Esophagus muscularis mucosa (tissue), 4 donors: Measurements from ENCODE around the gene JAKMIP1. TPM values are rescaled to one million over a fixed set of nuclear protein-coding genes. Genes with fewer than 3 reads are reported as not detected.

ENCODE experiments used
- DNase-seq: peaks from one replicate; pipeline ENCODE4 v3.0.0-alpha.2; 2017; ENCODE audit errors: extremely low spot score
- H3K27ac ChIP-seq, 4 donors: fragments of 200-600 bp; sonication (generic); replicated peaks in 1 of 4; 1 replicate in 3 of 4; 2 replicates in 1 of 4; pipeline ENCODE4 v1.5.1; 2016 to 2019; ENCODE audit warnings: mild to moderate bottlenecking in 1 of 4
- H3K27me3 ChIP-seq, 4 donors: fragments of 200-600 bp; sonication (generic); one replicate each; pipeline versions ENCODE4 v1.5.1 to v1.6.0; 2016 to 2019
- H3K36me3 ChIP-seq, 4 donors: fragments of 200-600 bp; sonication (generic); one replicate each; pipeline ENCODE4 v1.5.1; 2016 to 2019
- H3K4me1 ChIP-seq, 4 donors: fragments of 200-600 bp; sonication (generic); one replicate each; pipeline ENCODE4 v1.5.1; 2016 to 2019
- H3K4me3 ChIP-seq, 4 donors: fragments of 200-600 bp; sonication (generic); 1 replicate in 2 of 4; 2 replicates in 2 of 4; pipeline ENCODE4 v1.5.1; 2016 to 2019; ENCODE audit warnings: mild to moderate bottlenecking in 4 of 4, moderate library complexity in 1 of 4
- H3K9me3 ChIP-seq, 4 donors: fragments of 200-600 bp; sonication (generic); 1 replicate in 3 of 4; 2 replicates in 1 of 4; pipeline ENCODE4 v1.5.1; 2016 to 2019
- EP300 ChIP-seq: sonication (generic); formaldehyde crosslinking; IDR thresholded peaks from one replicate; pipeline ENCODE4 v1.6.1; 2017; ENCODE audit warnings: antibody characterized with exemption
- POLR2A ChIP-seq: fragments of 450-650 bp; IDR thresholded peaks from one replicate; pipeline ENCODE4 v1.6.1; 2017; ENCODE audit warnings: antibody characterized with exemption, moderate library complexity, mild to moderate bottlenecking, low read depth
- POLR2AphosphoS5 ChIP-seq, 2 donors: sonication (generic); formaldehyde crosslinking; IDR thresholded peaks; one replicate each; pipeline ENCODE4 v1.6.1; 2017; ENCODE audit warnings: antibody characterized with exemption in 2 of 2
- WGBS: methylation state at CpG from one replicate; pipeline ENCODE4 v1.1.5; 2018; 5-methylcytosine and 5-hydroxymethylcytosine counted together
- intact Hi-C: fragments of 100-400 bp; cut with DNase I; formaldehyde crosslinking; loops from one replicate; pipeline ENCODE4 v1.15.1; 2023
- total RNA-seq, 4 donors: library from RNA; depleted of rRNA; stranded (reverse); fragments of >200 nt; gene quantifications; one replicate each; pipeline versions ENCODE4 v1.1.0 to v1.2.1, GENCODE V29; 2016
- TF ChIP-seq, protein P1 (sequence below), 3 experiments: fragments of 200-600 bp in 2 of 3; fragments of 450-650 bp in 1 of 3; sonication (generic) in 2 of 3; IDR thresholded peaks; one replicate each; pipeline ENCODE4 v1.5.1; 2017 to 2019; ENCODE audit warnings: antibody characterized with exemption in 3 of 3, mild to moderate bottlenecking in 2 of 3, moderate library complexity in 1 of 3

The JAKMIP1 gene
- total RNA-seq, 4 donors from 2014 or later, result 0.57 to 2.8 (median 0.91) TPM

DNA sequence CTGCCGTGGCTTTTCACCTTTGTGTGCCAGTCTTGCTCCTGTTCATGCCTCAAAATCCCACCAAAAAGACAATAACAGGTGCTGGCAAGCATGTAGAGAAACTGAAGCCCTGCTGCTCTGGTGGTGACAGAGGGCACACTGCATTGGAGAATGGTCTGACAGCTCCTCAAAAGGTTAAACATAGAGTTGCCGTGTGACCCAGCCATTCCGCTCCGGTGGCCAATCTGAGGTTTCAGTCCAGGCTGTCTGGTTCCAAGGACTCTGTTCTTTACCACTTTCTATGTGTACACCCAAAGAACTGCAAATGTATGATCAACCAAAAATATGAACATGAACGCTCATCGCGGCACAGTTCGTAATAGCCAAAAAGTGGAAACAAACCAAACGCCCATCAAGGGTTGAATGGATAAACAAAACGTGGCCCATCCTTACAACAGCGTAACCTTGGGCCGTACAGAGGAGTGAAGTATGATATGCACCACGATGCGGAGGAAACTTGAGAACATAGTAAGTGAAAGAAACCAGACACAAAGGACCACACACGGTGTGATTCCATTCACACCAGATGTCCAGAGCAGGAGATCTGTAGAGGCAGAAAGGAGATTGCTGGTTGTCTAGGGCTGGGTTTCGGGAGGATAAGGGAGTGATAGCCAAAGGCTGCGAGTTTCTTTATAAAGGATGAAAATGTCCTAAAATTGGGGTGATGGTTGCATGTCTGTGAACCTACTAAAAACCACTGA lies 35.7 kb upstream of the JAKMIP1 start:
- 31% methylated on average over 17 of the region's 17 CpGs for WGBS
- intact Hi-C loops, result no loop called here
- H3K4me3 ChIP-seq, result no peak overlapping the region
- H3K27me3 ChIP-seq, result peaks cover 0 to 32% (median 0%) of the 10 kb centered on the region in 4 donors
- no peak for TF ChIP-seq POLR2AphosphoS5 (IDR thresholded peaks at IDR 0.05)
- no peak for TF ChIP-seq EP300
- H3K36me3 ChIP-seq, result no peaks in the 10 kb centered on the region
- H3K9me3 ChIP-seq, result no peaks in the 10 kb centered on the region
- H3K27ac ChIP-seq, result no peak overlapping the region
- DNase-seq, result no peak
- no peaks in the 10 kb centered on the region for H3K4me1 ChIP-seq

DNA sequence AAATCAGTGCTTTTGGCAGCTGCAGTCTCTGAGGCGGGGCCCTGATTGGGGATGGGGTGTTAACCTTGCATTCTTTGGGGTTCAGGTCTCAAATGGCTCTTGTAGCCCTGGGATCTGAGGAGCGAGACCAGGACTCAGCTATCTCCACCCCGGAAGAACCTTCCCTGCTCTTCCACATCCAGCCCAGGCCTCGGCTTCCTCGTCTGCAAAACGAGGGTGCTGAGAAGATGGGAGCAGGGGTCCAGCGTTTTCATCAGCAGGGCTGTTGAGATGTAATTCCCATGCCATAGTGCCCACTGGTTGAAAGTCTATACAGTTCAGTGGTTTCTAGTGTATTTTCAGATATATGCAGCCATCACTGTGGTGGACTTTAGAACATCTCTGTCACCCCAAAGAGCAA lies 34.7 kb upstream of the JAKMIP1 start:
- no peak for DNase-seq
- 93% methylated on average over 6 of the region's 7 CpGs for WGBS
- Histone ChIP-seq H3K4me3 (no peak overlapping the region), H3K27me3 (peaks cover 0 to 24% (median 0%) of the 10 kb centered on the region in 4 donors), H3K9me3 (no peaks in the 10 kb centered on the region), H3K4me1 (no peaks in the 10 kb centered on the region), H3K27ac (no peak overlapping the region), H3K36me3 (no peaks in the 10 kb centered on the region)
- intact Hi-C loops, result no loop called here
- TF ChIP-seq POLR2A (no peak), EP300 (no peak), POLR2AphosphoS5 (IDR thresholded peaks at IDR 0.05) (no peak)
- TF ChIP-seq, protein P1, sequence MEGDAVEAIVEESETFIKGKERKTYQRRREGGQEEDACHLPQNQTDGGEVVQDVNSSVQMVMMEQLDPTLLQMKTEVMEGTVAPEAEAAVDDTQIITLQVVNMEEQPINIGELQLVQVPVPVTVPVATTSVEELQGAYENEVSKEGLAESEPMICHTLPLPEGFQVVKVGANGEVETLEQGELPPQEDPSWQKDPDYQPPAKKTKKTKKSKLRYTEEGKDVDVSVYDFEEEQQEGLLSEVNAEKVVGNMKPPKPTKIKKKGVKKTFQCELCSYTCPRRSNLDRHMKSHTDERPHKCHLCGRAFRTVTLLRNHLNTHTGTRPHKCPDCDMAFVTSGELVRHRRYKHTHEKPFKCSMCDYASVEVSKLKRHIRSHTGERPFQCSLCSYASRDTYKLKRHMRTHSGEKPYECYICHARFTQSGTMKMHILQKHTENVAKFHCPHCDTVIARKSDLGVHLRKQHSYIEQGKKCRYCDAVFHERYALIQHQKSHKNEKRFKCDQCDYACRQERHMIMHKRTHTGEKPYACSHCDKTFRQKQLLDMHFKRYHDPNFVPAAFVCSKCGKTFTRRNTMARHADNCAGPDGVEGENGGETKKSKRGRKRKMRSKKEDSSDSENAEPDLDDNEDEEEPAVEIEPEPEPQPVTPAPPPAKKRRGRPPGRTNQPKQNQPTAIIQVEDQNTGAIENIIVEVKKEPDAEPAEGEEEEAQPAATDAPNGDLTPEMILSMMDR (IDR thresholded peaks at IDR 0.05), result no peak

DNA sequence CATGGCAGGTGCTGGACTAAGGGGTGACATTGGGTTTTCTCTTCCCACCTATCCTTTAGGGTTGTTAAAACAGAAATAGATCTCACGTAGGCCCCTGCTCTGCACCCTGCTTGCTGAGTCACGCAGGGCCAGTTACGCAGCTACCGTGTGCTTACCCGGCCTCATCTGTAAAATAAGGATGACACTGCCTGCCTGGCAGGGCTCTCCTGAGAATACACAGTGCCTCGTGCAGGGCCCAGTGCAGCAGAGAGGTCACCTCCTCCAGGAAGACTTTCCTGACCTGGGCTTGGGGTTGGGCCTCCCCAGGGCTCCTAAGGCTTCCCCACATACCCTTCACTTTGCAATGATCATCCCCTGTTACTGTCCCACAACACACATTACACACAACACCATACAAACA lies 33.6 kb upstream of the JAKMIP1 start:
- Histone ChIP-seq H3K36me3 (no peaks in the 10 kb centered on the region), H3K4me1 (no peaks in the 10 kb centered on the region), H3K4me3 (no peak overlapping the region), H3K27ac (no peak overlapping the region), H3K27me3 (peaks cover 0 to 28% (median 0%) of the 10 kb centered on the region in 4 donors), H3K9me3 (no peaks in the 10 kb centered on the region)
- TF ChIP-seq POLR2AphosphoS5 (IDR thresholded peaks at IDR 0.05), result no peak
- no peak for TF ChIP-seq POLR2A
- TF ChIP-seq EP300, result no peak
- TF ChIP-seq, protein P1 (IDR thresholded peaks at IDR 0.05), result no peak
- 87% methylated on average over 6 of the region's 6 CpGs for WGBS
- intact Hi-C loops, result no loop called here
- no peak for DNase-seq

DNA sequence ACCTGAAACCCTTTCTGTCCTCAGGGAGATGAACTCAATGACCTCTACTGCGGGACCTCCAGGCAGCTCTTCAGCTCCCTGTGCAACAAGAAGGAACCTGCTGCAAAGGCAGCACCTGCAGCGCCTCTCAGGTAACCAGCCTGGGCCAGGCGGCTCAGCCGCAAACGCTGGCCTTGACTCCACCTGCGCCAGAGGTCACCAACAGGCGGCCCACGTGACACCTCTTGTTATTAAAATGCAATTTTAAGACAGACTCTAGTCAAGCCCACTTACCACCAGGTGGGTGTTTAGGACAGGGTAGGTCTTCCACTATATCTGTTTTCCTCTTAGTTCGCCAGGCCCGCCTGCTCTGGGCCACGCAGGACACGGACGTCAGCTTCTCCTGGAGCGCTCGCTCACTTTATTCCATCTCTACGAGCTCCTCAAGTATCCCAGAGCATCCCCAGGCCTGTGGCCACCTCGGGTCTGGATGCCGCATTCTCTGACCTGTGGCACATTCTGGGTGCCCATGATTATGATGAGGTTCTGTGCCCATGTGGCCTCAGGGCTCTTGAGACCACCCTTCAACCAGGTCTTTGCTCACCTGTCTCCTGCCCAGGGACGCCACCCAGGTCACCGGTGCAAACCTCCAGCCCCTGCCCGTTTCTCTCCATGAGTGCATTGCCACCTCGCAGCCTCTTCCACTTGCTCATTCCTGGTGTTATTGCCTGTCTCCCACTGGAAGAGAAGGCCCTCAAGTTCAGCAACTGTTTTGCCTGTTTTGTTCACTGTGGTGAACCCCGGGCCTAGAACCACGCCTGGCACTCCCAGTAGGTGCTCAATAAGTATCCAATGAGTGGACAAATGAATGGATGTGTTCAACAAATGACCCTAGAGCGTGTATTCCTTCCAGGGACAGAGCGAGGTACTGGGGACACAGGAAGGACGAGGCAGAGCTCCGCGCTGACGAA lies 32.8 kb upstream of the JAKMIP1 start:
- intact Hi-C loops, result no loop called here
- TF ChIP-seq POLR2AphosphoS5 (IDR thresholded peaks at IDR 0.05) (no peak), POLR2A (no peak), EP300 (no peak)
- TF ChIP-seq, protein P1 (IDR thresholded peaks at IDR 0.05), result no peak
- H3K4me1 ChIP-seq, result no peaks in the 10 kb centered on the region

DNA sequence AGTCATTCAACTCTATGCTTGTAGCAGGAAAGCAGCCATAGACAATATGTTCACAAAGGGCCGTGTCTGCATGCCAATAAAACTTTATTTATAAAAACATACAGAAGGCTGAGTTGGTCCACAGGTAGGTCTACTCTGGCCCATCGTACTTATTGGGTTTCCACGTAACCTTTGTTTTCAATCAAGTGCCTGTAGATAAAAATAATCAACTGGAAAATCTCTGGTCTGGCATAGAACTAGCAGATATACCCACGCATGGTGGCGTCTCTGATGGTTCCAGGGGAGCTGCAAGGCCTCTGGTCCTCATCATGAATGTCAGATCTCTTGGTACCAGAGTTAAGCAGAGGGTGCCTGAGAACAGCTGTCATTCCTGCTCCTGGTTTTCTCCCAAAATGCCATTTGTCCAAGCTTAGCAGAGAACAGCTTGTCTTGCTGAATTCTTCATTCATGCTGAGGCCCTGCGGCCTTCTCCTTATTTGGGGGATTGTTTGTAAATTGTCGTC lies 31.4 kb upstream of the JAKMIP1 start:
- no peak for DNase-seq
- intact Hi-C loops, result no loop called here
- WGBS, result 75% methylated on average over 7 of the region's 7 CpGs

More for the DNA sequence above, 32.8 kb upstream of the JAKMIP1 start:
- Histone ChIP-seq H3K4me3 (no peak overlapping the region), H3K36me3 (no peaks in the 10 kb centered on the region), H3K9me3 (no peaks in the 10 kb centered on the region), H3K27me3 (peaks cover 0 to 32% (median 0%) of the 10 kb centered on the region in 4 donors), H3K27ac (no peak overlapping the region)
- no peak for DNase-seq
- 88% methylated on average over 30 of the region's 30 CpGs for WGBS

More for the DNA sequence above, 31.4 kb upstream of the JAKMIP1 start:
- H3K9me3 ChIP-seq, result no peaks in the 10 kb centered on the region
- TF ChIP-seq EP300 (no peak), POLR2A (no peak), POLR2AphosphoS5 (IDR thresholded peaks at IDR 0.05) (no peak)
- TF ChIP-seq, protein P1 (IDR thresholded peaks at IDR 0.05), result no peak
- peaks cover 0 to 45% (median 0%) of the 10 kb centered on the region in 4 donors for H3K27me3 ChIP-seq
- no peak overlapping the region for H3K4me3 ChIP-seq
- no peaks in the 10 kb centered on the region for H3K4me1 ChIP-seq
- H3K36me3 ChIP-seq, result no peaks in the 10 kb centered on the region
- no peak overlapping the region for H3K27ac ChIP-seq
